HG03520 (cell line): ENCODE measurements around the gene ENTREP1.

ENCODE experiments used
- ATAC-seq: cut with Tn5 transposase; IDR thresholded peaks from one replicate; pipeline ENCODE4 v1.9.1; 2021; ENCODE audit warnings: mild to moderate bottlenecking, moderate library complexity; ENCODE audit not compliant: unreplicated experiment

The ENTREP1 gene

GRCh38 chr9:69319324-69320025 lies 5.5 kb upstream of the ENTREP1 start:
- ATAC-seq = no peak

- no peak for ATAC-seq
Observed at GRCh38 chr9:69322256-69322655, 2.8 kb upstream of the ENTREP1 start.

- no peak for ATAC-seq
Observed at GRCh38 chr9:69323861-69324260, 1.2 kb upstream of the ENTREP1 start.

- ATAC-seq = no peak
Observed at GRCh38 chr9:69325409-69326212, 596 bp downstream of the ENTREP1 start.

GRCh38 chr9:69326261-69326660 lies 1.2 kb downstream of the ENTREP1 start:
- ATAC-seq = no peak

GRCh38 chr9:69330580-69330979 lies 5.6 kb downstream of the ENTREP1 start:
- ATAC-seq = no peak

GRCh38 chr9:69331444-69331843 lies 6.4 kb downstream of the ENTREP1 start:
- ATAC-seq = no peak

- no peak for ATAC-seq
Observed at GRCh38 chr9:69332067-69332685, 7.2 kb downstream of the ENTREP1 start.

GRCh38 chr9:69333716-69334115 lies 8.7 kb downstream of the ENTREP1 start:
- no peak for ATAC-seq

- no peak for ATAC-seq
Observed at GRCh38 chr9:69334317-69334716, 9.3 kb downstream of the ENTREP1 start.

GRCh38 chr9:69339620-69340019 lies 14.6 kb downstream of the ENTREP1 start:
- ATAC-seq = no peak

- no peak for ATAC-seq
Observed at GRCh38 chr9:69340631-69341030, 15.6 kb downstream of the ENTREP1 start.

- ATAC-seq = no peak
Observed at GRCh38 chr9:69342769-69343168, 17.8 kb downstream of the ENTREP1 start.

GRCh38 chr9:69344459-69344858 lies 19.4 kb downstream of the ENTREP1 start:
- ATAC-seq = no peak

- ATAC-seq = no peak
Observed at GRCh38 chr9:69346596-69347390, 21.8 kb downstream of the ENTREP1 start.

- no peak for ATAC-seq
Observed at GRCh38 chr9:69347607-69348006, 22.6 kb downstream of the ENTREP1 start.

GRCh38 chr9:69351227-69351626 lies 26.2 kb downstream of the ENTREP1 start:
- no peak for ATAC-seq

- no peak for ATAC-seq
Observed at GRCh38 chr9:69355232-69355631, 30.2 kb downstream of the ENTREP1 start.

GRCh38 chr9:69357030-69357775 lies 32.2 kb downstream of the ENTREP1 start:
- no peak for ATAC-seq

GRCh38 chr9:69357821-69358220 lies 32.8 kb downstream of the ENTREP1 start:
- no peak for ATAC-seq
